Left ventricle myocardium inferior (tissue), 1 donor: ENCODE data around the gene FLT1. TPM values are rescaled to one million over a fixed set of nuclear protein-coding genes. Genes with fewer than 3 reads are reported as not detected.

Source experiments
- DNase-seq: peaks from one replicate; pipeline ENCODE4 v3.0.0-alpha.2; 2020
- H3K27ac ChIP-seq: fragments of 200-600 bp; replicated peaks from 2 replicates; pipeline ENCODE4 v1.8.0; 2021
- H3K27me3 ChIP-seq: fragments of 200-600 bp; 2 replicates; pipeline ENCODE4 v1.8.0; 2021; ENCODE audit warnings: low read depth
- H3K36me3 ChIP-seq: fragments of 200-600 bp; 2 replicates; pipeline ENCODE4 v1.8.0; 2021
- H3K4me1 ChIP-seq: fragments of 200-600 bp; 2 replicates; pipeline ENCODE4 v1.8.0; 2021
- H3K4me3 ChIP-seq: fragments of 200-600 bp; 2 replicates; pipeline ENCODE4 v1.8.0; 2021; ENCODE audit warnings: mild to moderate bottlenecking, moderate library complexity
- H3K9me3 ChIP-seq: fragments of 200-600 bp; replicated peaks from 2 replicates; pipeline ENCODE4 v1.8.0; 2021
- CTCF ChIP-seq: fragments of 200-600 bp; IDR thresholded peaks from 2 replicates; pipeline ENCODE4 v1.8.0; 2021; ENCODE audit warnings: antibody characterized with exemption, mild to moderate bottlenecking, borderline replicate concordance
- intact Hi-C: fragments of 100-400 bp; cut with micrococcal nuclease; formaldehyde crosslinking; loops from one replicate; pipeline ENCODE4 v1.11.0; 2022
- total RNA-seq: library from RNA; stranded (reverse); fragmentation: NEBNext Ultra II Directional; extraction: Animal tissue kit (Norgen Biotek cat#: 25700); gene quantifications from one replicate; pipeline ENCODE4 v1.2.1, GENCODE V29; 2021
- donor health status: DM: no; HTN: yes; CAD: no; lungs with severe emphysema.

Gene FLT1
- total RNA-seq, 1 donor from 2014 or later: 40.7 TPM

GRCh38 chr13:28321756-28322155 lies 173.2 kb downstream of the FLT1 start:
- intact Hi-C loops: loop anchor here (5.0 kb wide), 1 partner anchor 316 kb away; no protein-coding TSS in a partner anchor
- TF ChIP-seq CTCF: no peak
- no peaks in the 10 kb centered on the region for H3K9me3 ChIP-seq
- peaks cover 82% of the 10 kb centered on the region for H3K4me1 ChIP-seq
- H3K36me3 ChIP-seq: peaks cover 4% of the 10 kb centered on the region
- no peak overlapping the region for H3K4me3 ChIP-seq
- no peak for DNase-seq
- peak overlapping the region; percentile 54 for H3K27ac ChIP-seq
- H3K27me3 ChIP-seq: no peaks in the 10 kb centered on the region

- H3K4me1 ChIP-seq: peaks cover 89% of the 10 kb centered on the region
- peak overlapping the region; percentile 54 for H3K27ac ChIP-seq
- H3K9me3 ChIP-seq: no peaks in the 10 kb centered on the region
- TF ChIP-seq CTCF: no peak
- no peak for DNase-seq
- intact Hi-C loops: loop anchor here (5.0 kb wide), 1 partner anchor 316 kb away; no protein-coding TSS in a partner anchor
- peaks cover 4% of the 10 kb centered on the region for H3K36me3 ChIP-seq
- H3K27me3 ChIP-seq: no peaks in the 10 kb centered on the region
- no peak overlapping the region for H3K4me3 ChIP-seq
Measured at GRCh38 chr13:28320884-28321574, 173.9 kb downstream of the FLT1 start.

GRCh38 chr13:28320209-28320608 lies 174.7 kb downstream of the FLT1 start:
- TF ChIP-seq CTCF: no peak
- intact Hi-C loops: loop anchor here (5.0 kb wide), 1 partner anchor 317 kb away; no protein-coding TSS in a partner anchor

GRCh38 chr13:28319528-28319927 lies 175.4 kb downstream of the FLT1 start:
- intact Hi-C loops: no loop called here
- Histone ChIP-seq H3K36me3 (peaks cover 4% of the 10 kb centered on the region), H3K4me3 (no peak overlapping the region), H3K4me1 (peaks cover 80% of the 10 kb centered on the region), H3K27ac (no peak overlapping the region), H3K9me3 (no peaks in the 10 kb centered on the region), H3K27me3 (no peaks in the 10 kb centered on the region)
- no peak for DNase-seq
- TF ChIP-seq CTCF: no peak

More at GRCh38 chr13:28320209-28320608, 174.7 kb downstream of the FLT1 start:
- Histone ChIP-seq H3K4me3 (no peak overlapping the region), H3K27me3 (no peaks in the 10 kb centered on the region), H3K36me3 (peaks cover 4% of the 10 kb centered on the region), H3K9me3 (no peaks in the 10 kb centered on the region), H3K27ac (no peak overlapping the region), H3K4me1 (peaks cover 85% of the 10 kb centered on the region)
- no peak for DNase-seq

GRCh38 chr13:28318496-28318895 lies 176.4 kb downstream of the FLT1 start:
- intact Hi-C loops: no loop called here
- no peak for DNase-seq

More at GRCh38 chr13:28318496-28318895, 176.4 kb downstream of the FLT1 start:
- peak overlapping the region; percentile 8 for H3K27ac ChIP-seq
- H3K4me1 ChIP-seq: peaks cover 70% of the 10 kb centered on the region
- TF ChIP-seq CTCF: no peak
- no peaks in the 10 kb centered on the region for H3K27me3 ChIP-seq
- peaks cover 4% of the 10 kb centered on the region for H3K36me3 ChIP-seq
- H3K9me3 ChIP-seq: no peaks in the 10 kb centered on the region
- no peak overlapping the region for H3K4me3 ChIP-seq
